ENCODE results near the gene PTPN6. TPM values are rescaled to one million over a fixed set of nuclear protein-coding genes. Genes with fewer than 3 reads are reported as not detected.

Gene PTPN6
- total RNA-seq, 2 experiments from 2014 or later: 37.1 to 116 TPM

DNA sequence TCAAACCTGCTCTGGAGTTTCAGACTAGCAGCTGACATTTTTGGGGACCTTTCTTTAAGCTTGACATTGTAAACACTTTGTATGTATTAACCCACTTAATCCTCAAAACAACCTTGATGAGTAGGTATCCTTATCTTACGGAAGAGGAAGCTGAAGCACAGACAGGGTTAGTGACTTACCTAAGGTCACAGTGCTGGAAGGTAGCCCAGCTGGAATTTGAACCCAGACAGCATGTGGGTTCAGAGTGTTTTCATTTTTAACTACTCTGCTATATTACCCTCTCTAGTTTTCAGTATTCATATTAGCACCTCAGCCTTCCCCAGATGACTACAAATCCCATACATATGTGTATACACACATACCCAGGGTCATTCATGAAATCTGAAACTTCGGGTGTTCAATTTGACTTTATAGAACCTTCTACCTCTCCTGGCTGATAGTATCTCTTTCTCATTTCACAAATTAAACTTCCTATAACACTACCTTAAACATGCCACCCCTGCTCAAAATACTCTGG is 53.2 kb downstream of the PTPN6 start:
- Histone ChIP-seq H3K4me2 (ENCODE audit: low read length) (no peak overlapping the region), H2AFZ (ENCODE audit: low read length) (no peak overlapping the region), H3K4me3 (ENCODE audit: low read depth, low read length, poor library complexity, severe bottlenecking) (no peak overlapping the region), H3K79me2 (ENCODE audit: insufficient read depth, low read depth, low read length) (peaks cover 4% of the 10 kb centered on the region; the same call in 1 of the 2 replicates), H3K9me2 (ENCODE audit: insufficient read depth, low read length) (no peaks in the 10 kb centered on the region), H3K36me3 (ENCODE audit: insufficient read depth, low read length) (peaks cover 70% of the 10 kb centered on the region), H3K9me3 (ENCODE audit: low read length) (no peaks in the 10 kb centered on the region), H3K27ac (ENCODE audit: low read depth, low read length, poor library complexity, severe bottlenecking) (no peak overlapping the region), H3K4me1 (ENCODE audit: insufficient read depth, low read length, poor library complexity, severe bottlenecking) (peaks cover 11% of the 10 kb centered on the region), H4K20me1 (ENCODE audit: insufficient read depth, low read length) (no peaks in the 10 kb centered on the region)
- intact Hi-C loops (cut with micrococcal nuclease; ENCODE audit: unreplicated experiment): no loop called here
- POLR2A ChIA-PET: interaction anchor here (0.6 to 1.4 kb wide), 6 partner anchors 19 to 69 kb away, joined by 3 to 7 read pairs (median 4); partner anchors contain the start of genes C12orf57 and RNU7-1
- CTCF ChIA-PET (ENCODE audit: unreplicated experiment): no interaction called here
- DNase-seq (ENCODE audit: low spot score): no peak
- no TSS peak for BruUV-seq (replicated peaks)
- no peak for TF ChIP-seq EZH2phosphoT487 (IDR thresholded peaks at IDR 0.05; ENCODE audit: borderline replicate concordance, low read depth, low read length)
- TF ChIP-seq, protein P1, sequence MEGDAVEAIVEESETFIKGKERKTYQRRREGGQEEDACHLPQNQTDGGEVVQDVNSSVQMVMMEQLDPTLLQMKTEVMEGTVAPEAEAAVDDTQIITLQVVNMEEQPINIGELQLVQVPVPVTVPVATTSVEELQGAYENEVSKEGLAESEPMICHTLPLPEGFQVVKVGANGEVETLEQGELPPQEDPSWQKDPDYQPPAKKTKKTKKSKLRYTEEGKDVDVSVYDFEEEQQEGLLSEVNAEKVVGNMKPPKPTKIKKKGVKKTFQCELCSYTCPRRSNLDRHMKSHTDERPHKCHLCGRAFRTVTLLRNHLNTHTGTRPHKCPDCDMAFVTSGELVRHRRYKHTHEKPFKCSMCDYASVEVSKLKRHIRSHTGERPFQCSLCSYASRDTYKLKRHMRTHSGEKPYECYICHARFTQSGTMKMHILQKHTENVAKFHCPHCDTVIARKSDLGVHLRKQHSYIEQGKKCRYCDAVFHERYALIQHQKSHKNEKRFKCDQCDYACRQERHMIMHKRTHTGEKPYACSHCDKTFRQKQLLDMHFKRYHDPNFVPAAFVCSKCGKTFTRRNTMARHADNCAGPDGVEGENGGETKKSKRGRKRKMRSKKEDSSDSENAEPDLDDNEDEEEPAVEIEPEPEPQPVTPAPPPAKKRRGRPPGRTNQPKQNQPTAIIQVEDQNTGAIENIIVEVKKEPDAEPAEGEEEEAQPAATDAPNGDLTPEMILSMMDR (conservative IDR thresholded peaks at IDR 0.05; ENCODE audit: low read length): no peak

DNA sequence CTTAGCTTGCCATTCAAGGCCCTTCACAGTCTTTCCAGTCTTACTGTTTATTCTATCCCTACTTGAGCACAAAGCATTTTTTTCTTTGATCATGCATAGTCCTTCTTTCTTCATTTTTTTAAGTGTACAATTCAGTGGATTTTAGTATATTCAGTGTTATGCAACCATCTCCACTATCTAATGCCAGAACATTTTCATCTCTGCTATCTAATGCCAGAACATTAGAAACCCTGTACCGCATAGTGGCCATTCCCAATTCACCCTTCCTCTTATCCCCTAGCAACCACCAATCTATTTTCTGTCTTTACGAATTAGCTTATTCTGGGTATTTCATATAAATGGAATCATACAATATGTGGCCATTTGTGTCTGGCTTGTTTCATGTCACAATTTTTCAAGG is 53.7 kb downstream of the PTPN6 start:
- Histone ChIP-seq H3K27ac (ENCODE audit: low read depth, low read length, poor library complexity, severe bottlenecking) (no peak overlapping the region), H3K4me3 (ENCODE audit: low read depth, low read length, poor library complexity, severe bottlenecking) (no peak overlapping the region), H3K4me2 (ENCODE audit: low read length) (no peak overlapping the region), H3K79me2 (ENCODE audit: insufficient read depth, low read depth, low read length) (peaks cover 4% of the 10 kb centered on the region; the same call in 1 of the 2 replicates), H3K9me2 (ENCODE audit: insufficient read depth, low read length) (no peaks in the 10 kb centered on the region), H4K20me1 (ENCODE audit: insufficient read depth, low read length) (no peaks in the 10 kb centered on the region), H2AFZ (ENCODE audit: low read length) (no peak overlapping the region), H3K4me1 (ENCODE audit: insufficient read depth, low read length, poor library complexity, severe bottlenecking) (peaks cover 11% of the 10 kb centered on the region), H3K36me3 (ENCODE audit: insufficient read depth, low read length) (peaks cover 70% of the 10 kb centered on the region), H3K9me3 (ENCODE audit: low read length) (no peaks in the 10 kb centered on the region)
- TF ChIP-seq, protein P1 (conservative IDR thresholded peaks at IDR 0.05; ENCODE audit: low read length): no peak
- no peak for TF ChIP-seq EZH2phosphoT487 (IDR thresholded peaks at IDR 0.05; ENCODE audit: borderline replicate concordance, low read depth, low read length)
- TSS peak; percentile 18 for BruUV-seq (replicated peaks)
- ChIA-PET CTCF (ENCODE audit: unreplicated experiment) (no interaction called here), POLR2A (interaction anchor here (0.6 to 1.4 kb wide), 4 partner anchors 19 to 69 kb away, joined by 3 to 7 read pairs (median 3); partner anchors contain the start of genes C12orf57 and RNU7-1)
- intact Hi-C loops (cut with micrococcal nuclease; ENCODE audit: unreplicated experiment): no loop called here
- DNase-seq (ENCODE audit: low spot score): no peak

DNA sequence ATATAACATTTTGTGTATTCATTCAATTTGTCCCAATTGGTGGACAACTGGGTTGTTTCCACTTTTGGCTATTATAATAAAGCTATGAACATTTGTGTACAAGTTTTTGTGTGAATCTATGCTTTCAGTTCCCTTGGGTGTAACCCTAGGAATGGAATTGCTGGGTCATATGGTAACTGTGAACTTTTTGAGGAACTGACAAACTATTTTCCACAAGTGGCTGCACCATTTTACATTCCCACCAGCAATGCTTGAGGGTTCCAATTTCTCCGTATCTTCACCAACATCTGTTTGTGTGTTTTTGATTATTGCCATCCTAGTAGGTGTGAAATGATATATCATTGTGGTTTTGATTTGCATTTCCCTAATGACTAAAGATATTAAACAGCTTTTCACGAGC is 54.2 kb downstream of the PTPN6 start:
- H2AFZ ChIP-seq (ENCODE audit: low read length): no peak overlapping the region
- peaks cover 11% of the 10 kb centered on the region for H3K4me1 ChIP-seq (ENCODE audit: insufficient read depth, low read length, poor library complexity, severe bottlenecking)
- H3K4me2 ChIP-seq (ENCODE audit: low read length): no peak overlapping the region
- peaks cover 4% of the 10 kb centered on the region for H3K79me2 ChIP-seq (ENCODE audit: insufficient read depth, low read depth, low read length)
- no peak for DNase-seq (ENCODE audit: low spot score)
- peaks cover 70% of the 10 kb centered on the region for H3K36me3 ChIP-seq (ENCODE audit: insufficient read depth, low read length)
- H3K4me3 ChIP-seq (ENCODE audit: low read depth, low read length, poor library complexity, severe bottlenecking): no peak overlapping the region
- no peak for TF ChIP-seq EZH2phosphoT487 (IDR thresholded peaks at IDR 0.05; ENCODE audit: borderline replicate concordance, low read depth, low read length)
- TF ChIP-seq, protein P1 (conservative IDR thresholded peaks at IDR 0.05; ENCODE audit: low read length): no peak
- H4K20me1 ChIP-seq (ENCODE audit: insufficient read depth, low read length): no peaks in the 10 kb centered on the region
- intact Hi-C loops (cut with micrococcal nuclease; ENCODE audit: unreplicated experiment): no loop called here
- H3K27ac ChIP-seq (ENCODE audit: low read depth, low read length, poor library complexity, severe bottlenecking): no peak overlapping the region
- H3K9me3 ChIP-seq (ENCODE audit: low read length): no peaks in the 10 kb centered on the region
- H3K9me2 ChIP-seq (ENCODE audit: insufficient read depth, low read length): no peaks in the 10 kb centered on the region
- ChIA-PET CTCF (ENCODE audit: unreplicated experiment) (no interaction called here), POLR2A (interaction anchor here (0.6 to 1.4 kb wide), 6 partner anchors 12 to 924 kb away, joined by 3 to 7 read pairs (median 3); partner anchors contain the start of genes C12orf57 and RNU7-1)
- no TSS peak for BruUV-seq (replicated peaks)
